NCI-H2227 (cell line): Measurements from ENCODE around the gene TP63.

Experiments used
- DNase-seq: peaks from one replicate; lab custom pipeline; 2025; ENCODE audit not compliant: unreplicated experiment; lab: John Stamatoyannopoulos, UW

Gene TP63

DNA sequence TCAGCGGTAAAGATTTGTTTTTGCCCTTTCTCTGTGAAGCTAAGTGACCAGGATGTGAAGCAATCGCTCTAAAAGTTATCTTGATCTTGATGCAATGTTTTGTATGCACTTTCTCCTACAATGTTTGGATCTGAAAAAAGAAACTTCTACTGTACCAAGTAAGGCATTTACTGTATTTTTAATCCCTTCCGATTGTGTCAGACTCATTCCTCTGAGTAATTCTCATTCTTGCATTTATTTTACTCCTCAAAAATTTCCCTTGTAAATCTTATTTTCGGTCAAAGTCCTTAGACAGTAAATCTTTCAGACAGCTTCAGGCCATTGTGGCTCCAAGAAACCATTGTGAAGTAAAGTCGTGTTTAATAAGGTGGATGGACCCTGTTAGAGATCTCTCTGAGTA, 141.9 kb downstream of the TP63 start:
- no peak for DNase-seq

GRCh38 chr3:189776149-189776824, 145.1 kb downstream of the TP63 start:
- no peak for DNase-seq

GRCh38 chr3:189778340-189778950, 147.3 kb downstream of the TP63 start:
- DNase-seq, result no peak

GRCh38 chr3:189779166-189779565, 148.0 kb downstream of the TP63 start:
- DNase-seq, result no peak

GRCh38 chr3:189780546-189781270, 149.5 kb downstream of the TP63 start:
- DNase-seq, result no peak

DNA sequence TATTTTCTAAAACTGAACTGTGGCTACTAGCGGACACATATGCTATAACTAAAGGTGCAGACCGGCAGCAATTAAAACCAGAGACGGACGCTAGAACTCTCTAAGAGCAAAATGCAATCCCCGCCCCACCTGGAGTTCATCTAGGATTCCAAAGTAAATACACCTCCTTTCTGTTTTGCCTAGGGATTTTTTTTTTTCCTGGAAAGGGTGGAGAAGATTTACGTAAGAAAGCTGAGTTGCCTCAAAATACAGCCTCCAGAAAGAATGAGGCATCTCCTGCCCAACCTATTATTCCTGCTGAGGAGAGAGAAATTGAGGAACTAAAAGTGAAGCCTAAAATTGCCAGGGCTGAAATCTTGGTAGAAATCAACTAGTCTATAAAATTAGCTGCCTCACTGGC, 150.2 kb downstream of the TP63 start:
- no peak for DNase-seq

DNA sequence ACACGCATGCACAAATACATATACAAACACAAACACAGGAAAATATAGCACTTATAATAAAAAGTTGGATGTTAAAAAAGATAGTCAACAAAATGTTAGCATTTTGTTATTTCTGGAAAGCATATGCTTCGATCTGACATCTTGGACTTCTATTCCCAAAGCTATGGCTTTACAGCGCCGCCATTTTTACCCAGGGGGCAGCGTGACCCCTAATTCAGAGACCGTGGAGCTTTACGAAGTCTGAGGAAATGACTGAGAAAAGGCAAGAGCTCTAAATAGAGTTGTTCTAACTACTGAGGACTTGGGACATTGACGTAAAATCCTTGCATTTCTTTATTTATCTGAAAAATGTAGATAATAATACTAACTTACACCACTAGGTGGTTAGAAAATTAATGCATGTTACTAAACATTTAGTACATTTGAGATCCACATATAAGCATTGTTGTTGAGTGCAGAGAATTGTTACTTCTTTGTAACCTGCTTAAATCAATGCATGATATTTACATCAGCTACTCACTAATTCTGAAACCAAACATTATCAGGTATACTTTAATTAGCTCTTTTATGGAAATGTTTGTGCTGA, 155.4 kb downstream of the TP63 start:
- no peak for DNase-seq

GRCh38 chr3:189787191-189787590, 156.0 kb downstream of the TP63 start:
- no peak for DNase-seq

DNA sequence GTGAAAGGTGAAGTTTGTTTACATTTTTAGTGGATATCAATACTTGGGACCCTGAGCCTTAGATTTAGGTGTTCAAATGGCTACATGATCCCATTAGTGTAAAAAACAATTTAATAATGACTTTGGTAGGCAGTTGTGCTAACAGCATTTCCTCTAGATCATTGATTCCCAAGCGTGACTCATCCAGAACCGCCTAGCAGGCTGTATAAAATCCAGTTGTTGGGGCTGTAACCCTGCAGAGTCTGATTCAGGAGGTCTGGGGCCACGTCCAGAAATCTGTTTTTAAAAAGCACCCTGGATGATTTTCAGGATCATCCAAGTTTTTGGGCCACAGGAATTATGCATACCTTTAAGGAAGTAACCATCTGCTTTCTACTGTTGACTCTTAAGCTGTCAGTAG, 156.4 kb downstream of the TP63 start:
- DNase-seq, result no peak

- DNase-seq, result no peak
Measured at GRCh38 chr3:189789432-189789831, 158.2 kb downstream of the TP63 start.

GRCh38 chr3:189790658-189791057, 159.5 kb downstream of the TP63 start:
- DNase-seq, result no peak

- no peak for DNase-seq
Measured at GRCh38 chr3:189792046-189792929, 161.1 kb downstream of the TP63 start.

DNA sequence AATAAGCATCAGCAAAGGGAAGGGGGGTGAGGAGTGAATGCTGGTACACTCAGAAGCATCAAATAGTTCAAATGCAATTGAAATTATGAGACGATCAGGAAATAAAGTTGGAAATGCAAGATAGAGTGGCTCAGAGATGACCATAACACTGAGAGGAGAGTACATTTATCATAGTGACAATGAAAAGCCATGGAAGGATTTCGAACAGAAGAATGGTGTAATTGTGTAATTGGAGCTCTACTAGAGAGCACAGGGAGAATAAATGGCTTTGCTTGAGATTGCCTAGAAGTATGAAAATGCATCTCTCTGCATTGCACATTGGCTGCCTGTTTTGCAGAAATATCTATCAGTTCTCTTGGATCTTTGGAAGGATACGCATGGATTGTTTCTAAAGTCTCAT, 163.3 kb downstream of the TP63 start:
- DNase-seq, result no peak

DNA sequence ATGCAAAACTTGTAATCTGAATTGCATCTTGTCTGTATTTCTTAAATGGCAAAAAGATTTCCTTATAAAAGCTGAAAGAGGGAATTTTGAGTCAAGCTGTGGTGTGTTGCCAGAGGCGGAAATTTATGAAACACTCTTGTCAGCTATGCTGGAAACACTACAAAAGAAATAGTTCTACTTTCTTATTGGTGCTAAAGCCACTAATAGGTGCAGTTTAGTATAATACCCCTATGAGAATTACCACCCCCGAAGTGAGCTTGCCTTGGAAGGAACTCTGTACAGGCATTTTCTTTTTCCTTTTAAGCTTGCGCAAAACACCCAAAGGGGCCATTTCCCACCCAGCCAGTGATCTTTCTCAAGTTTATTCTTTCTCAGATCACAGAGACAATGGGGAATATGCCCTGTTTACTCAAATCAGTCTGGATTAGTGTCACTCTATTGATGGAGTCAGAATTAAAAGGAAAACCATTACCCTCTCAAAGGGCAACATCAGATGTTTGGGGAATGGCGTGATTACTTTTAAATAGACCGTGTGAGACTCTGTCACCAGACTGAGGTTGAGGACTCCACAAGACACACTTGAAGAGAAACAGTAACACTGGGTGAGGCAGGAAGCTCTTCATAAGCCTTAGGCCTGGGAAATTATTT, 166.0 kb downstream of the TP63 start:
- DNase-seq, result no peak

GRCh38 chr3:189799366-189799765, 168.2 kb downstream of the TP63 start:
- DNase-seq, result no peak

- DNase-seq, result no peak
Measured at GRCh38 chr3:189800436-189800835, 169.2 kb downstream of the TP63 start.

DNA sequence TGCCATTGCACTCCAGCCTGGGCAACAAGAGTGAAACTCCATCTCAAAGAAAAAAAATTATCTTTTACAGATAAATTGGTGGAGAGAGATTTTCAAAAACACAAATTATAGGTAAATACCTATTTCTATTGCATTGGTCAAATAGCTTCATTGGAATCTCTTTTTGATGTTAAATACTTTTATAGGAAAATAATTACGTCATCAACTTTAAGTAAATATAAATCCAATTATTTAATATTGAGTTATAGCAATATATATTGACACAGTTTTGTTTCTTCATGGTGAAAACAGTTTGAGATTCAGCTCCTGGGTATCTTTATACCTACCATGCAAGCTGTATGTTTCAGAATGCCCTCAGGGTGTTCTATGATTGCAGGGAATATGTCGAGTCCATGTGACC, 172.1 kb downstream of the TP63 start:
- no peak for DNase-seq

DNA sequence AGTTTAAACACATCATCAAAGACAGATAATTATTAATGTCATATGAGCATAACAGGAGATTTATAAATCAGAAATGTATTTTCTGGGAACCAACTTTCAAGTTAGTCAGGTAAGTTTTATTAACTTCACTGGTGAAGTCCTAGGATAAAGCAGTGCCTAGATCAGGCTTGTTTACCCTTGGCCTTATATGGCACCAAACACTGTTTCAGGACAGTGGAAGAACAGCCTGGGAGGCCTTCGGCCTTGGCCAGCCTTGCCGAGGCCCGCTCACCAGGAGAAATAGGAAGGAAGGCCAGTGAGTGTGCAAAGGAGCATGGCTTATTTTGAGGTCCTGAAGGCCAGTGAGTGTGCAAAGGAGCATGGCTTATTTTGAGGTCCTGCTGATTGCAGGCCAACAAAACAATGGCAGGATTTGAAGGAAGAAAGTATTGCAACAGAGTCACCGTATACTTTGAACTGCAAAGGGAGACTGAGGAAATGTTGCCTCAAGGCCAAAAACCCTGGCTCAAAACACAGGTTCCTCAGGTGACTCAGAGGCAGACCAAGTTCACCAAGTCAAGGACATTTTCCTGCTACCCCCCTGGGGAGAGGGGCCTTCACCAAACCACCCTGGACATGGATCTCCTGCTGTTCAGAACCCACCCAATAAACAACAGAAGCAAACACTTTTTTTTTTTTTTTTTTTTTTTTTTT, 174.3 kb downstream of the TP63 start:
- no peak for DNase-seq

GRCh38 chr3:189806171-189806951, 175.2 kb downstream of the TP63 start:
- no peak for DNase-seq
